Measurements from ENCODE around the gene FAM114A1.
"Not testable (repeated sequence)": the region's sequence is repeated elsewhere in the genome, so short reads cannot be mapped to it uniquely, and the experiment has no call there.

Gene FAM114A1

DNA sequence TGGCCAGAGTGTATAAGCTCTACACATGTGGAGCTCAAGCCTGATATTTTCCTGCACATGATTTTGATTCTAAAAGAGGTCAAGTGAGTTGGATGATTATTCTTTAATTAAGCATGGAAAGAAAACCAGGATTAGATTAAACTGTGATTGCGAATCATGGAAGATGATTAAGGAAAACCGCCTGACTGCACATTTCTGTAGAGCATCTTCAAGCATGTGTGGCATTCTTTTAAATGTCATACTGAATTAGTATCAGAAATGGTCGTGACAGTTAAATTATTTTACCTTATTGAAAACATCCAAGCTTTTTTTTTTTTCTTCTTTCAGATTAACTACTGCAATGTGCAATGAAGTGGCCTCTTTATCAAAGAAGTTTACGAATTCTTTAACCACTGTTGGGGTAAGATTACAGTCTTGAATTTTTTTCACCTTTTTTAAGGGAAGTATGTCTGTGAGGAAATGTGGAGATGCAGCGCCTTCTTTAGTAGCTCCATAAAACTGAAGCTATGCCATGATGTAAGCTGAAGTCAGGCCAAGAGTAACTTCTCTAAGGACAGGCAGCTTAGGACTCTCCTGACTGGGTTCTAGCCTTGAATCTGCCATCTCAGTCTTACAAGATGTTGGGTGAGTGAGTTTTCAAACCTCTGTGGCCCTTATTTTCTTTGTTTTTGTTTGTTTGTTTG is 67.9 kb downstream of the FAM114A1 start:
- DNase-seq (ENCODE audit: low read depth, low spot score) = no peak
- Histone ChIP-seq H3K36me3 (ENCODE audit: insufficient read depth, insufficient read length, low read length) (peaks cover 43% of the 10 kb centered on the region), H3K4me1 (ENCODE audit: insufficient read depth, insufficient read length) (no peaks in the 10 kb centered on the region), H3K4me3 (ENCODE audit: insufficient read length, low read depth) (no peak overlapping the region), H3K9ac (ENCODE audit: insufficient read length, low read depth) (no peak overlapping the region), H3K9me3 (ENCODE audit: insufficient read depth, low read length) (no peaks in the 10 kb centered on the region), H3K27me3 (ENCODE audit: insufficient read depth, insufficient read length) (no peaks in the 10 kb centered on the region)
- TF ChIP-seq YY1 (IDR thresholded peaks at IDR 0.05; ENCODE audit: insufficient read depth, insufficient read length) (no peak), ZNF274 (IDR thresholded peaks at IDR 0.05; ENCODE audit: low read depth, low read length) (no peak), SUZ12 (IDR thresholded peaks at IDR 0.05; ENCODE audit: extremely low read depth, insufficient read depth, insufficient read length) (no peak)

DNA sequence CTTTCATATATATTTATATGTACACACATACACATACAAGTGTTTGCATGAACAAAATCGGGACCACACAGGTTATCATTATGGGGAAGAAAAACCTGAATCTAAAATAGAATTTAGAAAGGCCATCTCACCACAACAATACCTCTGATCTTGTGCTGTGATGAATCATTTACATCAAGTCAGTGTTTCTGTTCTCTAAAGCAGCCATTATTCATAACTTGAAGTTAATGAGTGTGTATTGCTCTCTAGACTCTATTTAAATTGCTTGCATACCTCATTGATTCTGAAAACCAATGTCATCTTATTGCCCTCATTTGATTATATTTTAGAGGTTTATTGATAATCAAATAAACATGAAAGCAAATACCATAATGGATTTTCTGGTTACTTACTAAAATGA is 71.6 kb downstream of the FAM114A1 start:
- H3K36me3 ChIP-seq (ENCODE audit: insufficient read depth, insufficient read length, low read length) = peaks cover 35% of the 10 kb centered on the region

DNA sequence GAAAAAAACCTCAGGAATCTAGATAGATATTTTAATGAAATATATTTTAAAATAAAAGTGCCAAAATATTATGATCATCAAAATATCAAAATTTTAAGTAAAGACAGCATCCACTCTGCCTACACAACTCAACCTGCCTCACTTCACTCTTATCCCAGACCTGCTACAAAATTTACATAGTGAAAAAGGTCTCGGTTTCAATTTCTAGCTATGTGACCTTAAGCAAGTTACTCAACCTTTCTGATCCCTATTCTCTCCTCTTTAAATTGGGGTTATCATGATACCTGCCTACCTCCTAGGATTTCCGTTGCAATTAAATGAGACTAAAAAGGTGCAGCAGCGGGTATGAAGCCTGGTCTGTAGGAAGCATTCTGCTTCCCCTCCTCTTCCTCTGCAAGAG is 72.9 kb downstream of the FAM114A1 start:
- no peaks in the 10 kb centered on the region for H3K4me1 ChIP-seq (ENCODE audit: insufficient read depth, insufficient read length)
- H3K4me3 ChIP-seq (ENCODE audit: insufficient read length, low read depth) = no peak overlapping the region
- H3K36me3 ChIP-seq (ENCODE audit: insufficient read depth, insufficient read length, low read length) = peaks cover 42% of the 10 kb centered on the region
- no peaks in the 10 kb centered on the region for H3K27me3 ChIP-seq (ENCODE audit: insufficient read depth, insufficient read length)
- DNase-seq (ENCODE audit: low read depth, low spot score) = no peak
- H3K9ac ChIP-seq (ENCODE audit: insufficient read length, low read depth) = no peak overlapping the region
- H3K9me3 ChIP-seq (ENCODE audit: insufficient read depth, low read length) = no peaks in the 10 kb centered on the region
- no peak for TF ChIP-seq YY1 (IDR thresholded peaks at IDR 0.05; ENCODE audit: insufficient read depth, insufficient read length)
- TF ChIP-seq SUZ12 (IDR thresholded peaks at IDR 0.05; ENCODE audit: extremely low read depth, insufficient read depth, insufficient read length) = no peak
- TF ChIP-seq ZNF274 (IDR thresholded peaks at IDR 0.05; ENCODE audit: low read depth, low read length) = no peak

More for the DNA sequence above, 71.6 kb downstream of the FAM114A1 start:
- Histone ChIP-seq H3K4me3 (ENCODE audit: insufficient read length, low read depth) (no peak overlapping the region), H3K4me1 (ENCODE audit: insufficient read depth, insufficient read length) (no peaks in the 10 kb centered on the region), H3K9me3 (ENCODE audit: insufficient read depth, low read length) (no peaks in the 10 kb centered on the region), H3K9ac (ENCODE audit: insufficient read length, low read depth) (no peak overlapping the region), H3K27me3 (ENCODE audit: insufficient read depth, insufficient read length) (no peaks in the 10 kb centered on the region)
- DNase-seq (ENCODE audit: low read depth, low spot score) = no peak
- no peak for TF ChIP-seq YY1 (IDR thresholded peaks at IDR 0.05; ENCODE audit: insufficient read depth, insufficient read length)
- TF ChIP-seq SUZ12 (IDR thresholded peaks at IDR 0.05; ENCODE audit: extremely low read depth, insufficient read depth, insufficient read length) = no peak
- TF ChIP-seq ZNF274 (IDR thresholded peaks at IDR 0.05; ENCODE audit: low read depth, low read length) = no peak

DNA sequence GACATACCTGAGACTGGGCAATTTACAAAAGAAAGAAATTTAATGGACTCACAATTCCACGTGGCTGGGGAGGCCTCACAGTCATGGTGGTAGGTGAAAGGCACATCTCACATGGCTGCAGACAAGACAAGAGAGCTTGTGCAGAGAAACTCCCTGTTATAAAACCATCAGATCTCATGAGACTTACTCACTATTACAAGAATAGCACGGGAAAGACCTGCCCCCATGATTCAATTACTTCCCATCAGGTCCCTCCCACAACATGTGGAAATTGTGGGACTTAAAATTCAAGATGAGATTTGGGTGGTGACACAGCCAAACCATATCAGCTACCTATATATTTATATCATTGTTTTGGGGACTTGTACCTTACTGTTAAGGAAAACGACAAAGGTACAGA is 74.3 kb downstream of the FAM114A1 start:
- not testable (repeated sequence) for H3K4me1 ChIP-seq (ENCODE audit: insufficient read depth, insufficient read length); H3K9ac ChIP-seq (ENCODE audit: insufficient read length, low read depth); H3K4me3 ChIP-seq (ENCODE audit: insufficient read length, low read depth); H3K27me3 ChIP-seq (ENCODE audit: insufficient read depth, insufficient read length); DNase-seq (ENCODE audit: low read depth, low spot score); H3K9me3 ChIP-seq (ENCODE audit: insufficient read depth, low read length)
- peaks cover 36% of the 10 kb centered on the region for H3K36me3 ChIP-seq (ENCODE audit: insufficient read depth, insufficient read length, low read length)

DNA sequence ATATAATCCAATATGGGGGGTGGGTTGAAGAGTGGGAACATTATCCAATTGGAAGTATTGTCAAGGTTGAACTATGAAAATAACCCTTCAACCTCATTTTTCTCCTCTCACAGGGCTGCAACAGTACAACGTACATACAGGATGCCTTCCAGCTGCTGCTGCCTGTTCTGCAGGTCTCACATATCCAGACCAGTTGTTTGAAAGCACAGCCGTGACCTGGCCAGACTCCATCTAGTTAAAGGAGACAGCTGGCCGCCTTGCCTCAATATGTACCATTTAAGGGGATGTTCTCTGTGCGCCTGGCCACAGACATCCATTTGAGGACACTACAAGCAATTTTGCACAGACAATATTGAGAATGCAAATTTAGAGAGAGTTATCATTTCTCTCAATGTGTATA is 75.7 kb downstream of the FAM114A1 start:
- no peak overlapping the region for H3K9ac ChIP-seq (ENCODE audit: insufficient read length, low read depth)
- no peaks in the 10 kb centered on the region for H3K4me1 ChIP-seq (ENCODE audit: insufficient read depth, insufficient read length)
- H3K9me3 ChIP-seq (ENCODE audit: insufficient read depth, low read length) = no peaks in the 10 kb centered on the region
- TF ChIP-seq SUZ12 (IDR thresholded peaks at IDR 0.05; ENCODE audit: extremely low read depth, insufficient read depth, insufficient read length) = no peak
- TF ChIP-seq ZNF274 (IDR thresholded peaks at IDR 0.05; ENCODE audit: low read depth, low read length) = no peak
- no peak for TF ChIP-seq YY1 (IDR thresholded peaks at IDR 0.05; ENCODE audit: insufficient read depth, insufficient read length)
- no peak overlapping the region for H3K4me3 ChIP-seq (ENCODE audit: insufficient read length, low read depth)
- no peak for DNase-seq (ENCODE audit: low read depth, low spot score)
- H3K27me3 ChIP-seq (ENCODE audit: insufficient read depth, insufficient read length) = no peaks in the 10 kb centered on the region
- H3K36me3 ChIP-seq (ENCODE audit: insufficient read depth, insufficient read length, low read length) = peaks cover 26% of the 10 kb centered on the region

GRCh38 chr4:38944440-38944839 is 76.8 kb downstream of the FAM114A1 start:
- no peak for DNase-seq (ENCODE audit: low read depth, low spot score)
- Histone ChIP-seq H3K9me3 (ENCODE audit: insufficient read depth, low read length) (no peaks in the 10 kb centered on the region), H3K4me1 (ENCODE audit: insufficient read depth, insufficient read length) (no peaks in the 10 kb centered on the region), H3K36me3 (ENCODE audit: insufficient read depth, insufficient read length, low read length) (peaks cover 19% of the 10 kb centered on the region), H3K9ac (ENCODE audit: insufficient read length, low read depth) (no peak overlapping the region), H3K27me3 (ENCODE audit: insufficient read depth, insufficient read length) (no peaks in the 10 kb centered on the region), H3K4me3 (ENCODE audit: insufficient read length, low read depth) (no peak overlapping the region)
- TF ChIP-seq YY1 (IDR thresholded peaks at IDR 0.05; ENCODE audit: insufficient read depth, insufficient read length) (no peak), SUZ12 (IDR thresholded peaks at IDR 0.05; ENCODE audit: extremely low read depth, insufficient read depth, insufficient read length) (no peak)

GRCh38 chr4:38946919-38947318 is 79.3 kb downstream of the FAM114A1 start:
- no peak overlapping the region for H3K9ac ChIP-seq (ENCODE audit: insufficient read length, low read depth)

More at GRCh38 chr4:38946919-38947318, 79.3 kb downstream of the FAM114A1 start:
- Histone ChIP-seq H3K9me3 (ENCODE audit: insufficient read depth, low read length) (no peaks in the 10 kb centered on the region), H3K4me3 (ENCODE audit: insufficient read length, low read depth) (no peak overlapping the region), H3K4me1 (ENCODE audit: insufficient read depth, insufficient read length) (no peaks in the 10 kb centered on the region), H3K27me3 (ENCODE audit: insufficient read depth, insufficient read length) (no peaks in the 10 kb centered on the region), H3K36me3 (ENCODE audit: insufficient read depth, insufficient read length, low read length) (peaks cover 11% of the 10 kb centered on the region)
- TF ChIP-seq YY1 (IDR thresholded peaks at IDR 0.05; ENCODE audit: insufficient read depth, insufficient read length) (no peak), ZNF274 (IDR thresholded peaks at IDR 0.05; ENCODE audit: low read depth, low read length) (no peak), SUZ12 (IDR thresholded peaks at IDR 0.05; ENCODE audit: extremely low read depth, insufficient read depth, insufficient read length) (no peak)
- no peak for DNase-seq (ENCODE audit: low read depth, low spot score)

Data from NT2/D1 (cell line).